ENCODE results near the gene SLC1A4.

- TF ChIP-seq ZNF274 (IDR thresholded peaks at IDR 0.05; ENCODE audit: low read depth, low read length): no peak
- no peak for TF ChIP-seq YY1 (IDR thresholded peaks at IDR 0.05; ENCODE audit: insufficient read depth, insufficient read length)
- no peak for TF ChIP-seq SUZ12 (IDR thresholded peaks at IDR 0.05; ENCODE audit: extremely low read depth, insufficient read depth, insufficient read length)
Measured at GRCh38 chr2:65027616-65028244, 38.5 kb downstream of the SLC1A4 start.

Measured in NT2/D1 (cell line).